ENCODE results near the gene TRNT1.

Gene TRNT1

DNA sequence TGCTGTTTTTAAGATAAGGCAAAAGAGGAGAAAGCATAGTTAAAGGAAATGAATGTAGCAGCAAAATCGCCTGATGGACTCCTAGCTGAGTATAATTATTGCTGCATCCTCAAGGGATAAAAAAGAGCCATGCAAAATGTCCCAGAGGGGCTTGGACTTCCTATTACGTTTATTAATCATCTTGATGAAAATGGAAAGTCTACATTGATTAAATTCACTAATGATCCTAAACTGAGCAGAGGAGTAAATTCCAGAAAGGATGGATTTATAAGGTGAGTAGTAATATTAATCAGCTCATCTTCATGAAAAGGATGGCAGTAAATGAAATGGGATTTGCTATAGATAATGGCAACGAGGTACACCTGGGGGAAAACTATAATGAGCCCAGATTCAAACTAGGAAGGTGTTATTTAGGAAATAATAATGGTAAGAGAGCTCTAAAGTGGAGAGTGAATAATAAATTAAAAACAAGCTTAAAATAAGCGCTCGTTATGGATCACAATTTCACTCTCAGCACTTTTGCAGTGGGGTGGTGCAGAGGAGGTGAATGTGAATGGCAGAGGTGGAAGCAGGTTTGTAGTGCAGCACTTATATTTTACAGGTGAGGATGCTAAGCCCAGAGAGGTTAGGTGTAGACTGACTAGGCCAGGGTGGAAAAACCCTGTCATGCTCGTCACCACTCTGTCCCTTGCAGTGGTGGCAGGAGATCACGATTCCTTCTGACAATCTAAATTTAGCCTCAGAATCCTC is 38.8 kb upstream of the TRNT1 start:
- Histone ChIP-seq H3K4me2 (no peak overlapping the region), H3K4me1 (peaks cover 0 to 9% (median 2%) of the 10 kb centered on the region in 10 experiments; a peak in 2 of 20 replicates), H3K36me3 (no peaks in the 10 kb centered on the region), H3K27ac (no peak overlapping the region), H3K4me3 (no peak overlapping the region), H3K27me3 (no peaks in the 10 kb centered on the region), H3K9ac (no peak overlapping the region), H4K20me1 (no peaks in the 10 kb centered on the region), H3K9me3 (replicated peaks in 1 of 11) (no peaks in the 10 kb centered on the region; a peak in 1 of 22 replicates)
- no peak for TF ChIP-seq Cebpa-rat (IDR thresholded peaks at IDR 0.05)

GRCh38 chr3:3089017-3089416 is 37.7 kb upstream of the TRNT1 start:
- H3K4me3 ChIP-seq: no peak overlapping the region
- no peaks in the 10 kb centered on the region for H3K36me3 ChIP-seq
- H3K27me3 ChIP-seq: no peaks in the 10 kb centered on the region
- no peak overlapping the region; a peak in 1 of 22 replicates for H3K4me2 ChIP-seq
- H4K20me1 ChIP-seq: no peaks in the 10 kb centered on the region
- no peak for TF ChIP-seq Cebpa-rat (IDR thresholded peaks at IDR 0.05)
- no peak overlapping the region for H3K27ac ChIP-seq
- H3K9me3 ChIP-seq (replicated peaks in 1 of 11): no peaks in the 10 kb centered on the region; a peak in 1 of 22 replicates
- peaks cover 0 to 9% (median 2%) of the 10 kb centered on the region in 10 experiments; a peak in 2 of 20 replicates for H3K4me1 ChIP-seq
- no peak overlapping the region for H3K9ac ChIP-seq

GRCh38 chr3:3097958-3098357 is 28.8 kb upstream of the TRNT1 start:
- Histone ChIP-seq H3K9me3 (replicated peaks in 1 of 11) (no peaks in the 10 kb centered on the region), H3K4me1 (no peaks in the 10 kb centered on the region), H3K36me3 (no peaks in the 10 kb centered on the region), H3K27ac (no peak overlapping the region), H3K9ac (no peak overlapping the region), H3K4me2 (no peak overlapping the region), H4K20me1 (no peaks in the 10 kb centered on the region), H3K4me3 (no peak overlapping the region), H3K27me3 (no peaks in the 10 kb centered on the region)
- no peak for TF ChIP-seq Cebpa-rat (IDR thresholded peaks at IDR 0.05)

DNA sequence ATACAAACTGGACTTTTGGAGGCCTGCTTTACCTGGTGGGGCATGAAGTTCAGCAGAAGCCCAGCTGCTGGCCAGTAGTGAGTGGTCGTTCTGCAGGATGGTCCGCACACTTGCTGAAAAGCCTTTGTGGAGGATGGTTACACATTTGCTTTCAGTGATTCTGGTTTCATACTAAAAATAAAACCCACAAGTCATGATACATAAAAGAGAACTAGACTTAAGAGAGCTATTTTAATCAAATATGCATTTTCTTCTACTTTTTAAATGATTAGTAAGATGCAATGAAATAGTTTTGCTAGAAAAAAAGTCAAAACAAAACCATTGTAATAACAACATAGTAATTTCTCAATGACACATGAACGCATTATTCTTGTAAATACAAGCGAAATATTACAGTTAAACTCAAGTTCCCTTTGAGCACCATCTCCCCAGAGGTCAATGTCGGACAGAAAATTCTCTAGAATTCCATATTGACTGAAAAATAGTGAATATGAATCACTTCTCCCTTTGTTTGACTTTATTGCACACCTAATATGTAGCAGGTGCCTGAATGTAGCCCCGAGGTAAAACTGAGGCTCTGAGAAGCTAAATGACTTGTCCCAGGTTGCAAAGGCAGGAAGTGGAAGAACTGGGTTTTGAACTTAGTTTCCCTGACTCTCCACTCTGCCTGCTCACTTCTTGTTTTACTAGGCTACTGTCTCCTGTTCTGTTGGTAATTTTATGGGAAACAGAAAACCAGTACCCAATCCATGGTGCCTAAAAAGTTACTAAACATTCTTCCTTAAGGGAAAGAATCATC is 24.9 kb upstream of the TRNT1 start:
- no peak for TF ChIP-seq Cebpa-rat (IDR thresholded peaks at IDR 0.05)
- Histone ChIP-seq H3K27me3 (no peaks in the 10 kb centered on the region), H3K36me3 (no peaks in the 10 kb centered on the region), H3K9me3 (replicated peaks in 1 of 11) (no peaks in the 10 kb centered on the region), H3K27ac (no peak overlapping the region), H3K4me1 (peaks cover 0 to 11% (median 8%) of the 10 kb centered on the region in 10 experiments; a peak in 12 of 20 replicates), H3K4me3 (no peak overlapping the region), H3K9ac (no peak overlapping the region), H4K20me1 (no peaks in the 10 kb centered on the region), H3K4me2 (no peak overlapping the region)

DNA sequence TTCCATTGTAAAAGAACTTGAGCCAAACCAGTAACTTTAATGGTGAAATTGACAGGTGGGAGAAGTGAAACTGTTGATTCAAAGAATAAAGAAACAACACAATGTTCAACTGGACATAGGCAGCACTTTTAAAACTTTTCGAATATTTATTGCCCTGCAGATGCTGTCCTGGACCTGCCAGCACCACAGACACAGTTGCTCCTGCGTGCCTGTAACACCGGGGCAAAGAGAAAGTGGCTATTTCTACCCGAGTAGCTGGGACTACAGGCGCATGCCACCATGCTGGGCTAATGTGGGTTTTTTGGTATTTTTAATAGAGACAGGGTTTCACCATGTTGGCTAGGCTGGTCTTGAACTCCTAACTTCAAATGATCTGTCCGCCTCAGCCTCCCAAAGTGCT is 24.0 kb upstream of the TRNT1 start:
- TF ChIP-seq Cebpa-rat (IDR thresholded peaks at IDR 0.05): no peak
- Histone ChIP-seq H3K36me3 (no peaks in the 10 kb centered on the region), H3K27ac (no peak overlapping the region), H3K9me3 (replicated peaks in 1 of 11) (no peaks in the 10 kb centered on the region), H3K4me3 (no peak overlapping the region), H3K9ac (no peak overlapping the region), H4K20me1 (no peaks in the 10 kb centered on the region), H3K4me2 (no peak overlapping the region), H3K27me3 (no peaks in the 10 kb centered on the region), H3K4me1 (peaks cover 0 to 11% (median 8%) of the 10 kb centered on the region in 10 experiments; a peak in 12 of 20 replicates)

DNA sequence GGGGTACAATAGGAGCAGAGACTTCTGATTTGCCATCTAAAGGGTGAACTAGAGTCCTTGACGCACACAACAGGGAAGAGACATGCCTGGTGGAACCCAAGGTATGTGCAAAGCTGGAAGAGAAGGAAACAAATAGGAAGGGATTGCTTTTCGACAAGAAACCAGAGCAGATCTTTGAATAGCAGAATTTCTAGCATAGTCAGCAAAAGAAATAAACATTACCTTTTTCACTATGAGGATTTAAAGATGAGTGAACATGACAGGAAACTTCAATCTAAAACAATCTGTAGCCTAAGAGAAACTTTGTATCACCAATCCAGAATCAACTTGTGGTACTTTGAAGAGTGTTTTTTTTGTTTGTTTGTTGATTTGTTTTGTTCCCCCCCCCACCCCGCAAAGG is 21.5 kb upstream of the TRNT1 start:
- H3K9me3 ChIP-seq (replicated peaks in 1 of 11): no peaks in the 10 kb centered on the region
- H3K4me1 ChIP-seq: peaks cover 0 to 11% (median 8%) of the 10 kb centered on the region in 10 experiments; a peak in 12 of 20 replicates
- H3K27me3 ChIP-seq: no peaks in the 10 kb centered on the region
- H3K4me3 ChIP-seq: no peak overlapping the region
- no peak for TF ChIP-seq Cebpa-rat (IDR thresholded peaks at IDR 0.05)
- H4K20me1 ChIP-seq: no peaks in the 10 kb centered on the region
- H3K9ac ChIP-seq: no peak overlapping the region
- H3K36me3 ChIP-seq: no peaks in the 10 kb centered on the region
- 0 out of 22 replicates have a peak overlapping the region, but pooled peaks of 1 of the 11 experiments have one; percentile 27 for H3K27ac ChIP-seq
- peak overlapping the region in 7 of 11 experiments; percentile 10 to 50 (median 42); a peak in 12 of 22 replicates for H3K4me2 ChIP-seq

- Histone ChIP-seq H3K4me3 (no peak overlapping the region), H3K4me1 (peaks cover 0 to 11% (median 8%) of the 10 kb centered on the region in 10 experiments; a peak in 12 of 20 replicates), H3K27me3 (no peaks in the 10 kb centered on the region), H3K27ac (0 out of 22 replicates have a peak overlapping the region, but pooled peaks of 1 of the 11 experiments have one; percentile 27), H3K9me3 (replicated peaks in 1 of 11) (no peaks in the 10 kb centered on the region), H3K36me3 (no peaks in the 10 kb centered on the region), H4K20me1 (no peaks in the 10 kb centered on the region), H3K9ac (no peak overlapping the region), H3K4me2 (peak overlapping the region in 8 of 11 experiments; percentile 2 to 50 (median 42); a peak in 12 of 22 replicates)
- TF ChIP-seq Cebpa-rat (IDR thresholded peaks at IDR 0.05): no peak
Observed at GRCh38 chr3:3105815-3106214, 20.9 kb upstream of the TRNT1 start.

GRCh38 chr3:3107181-3107580 is 19.6 kb upstream of the TRNT1 start:
- H3K9me3 ChIP-seq (replicated peaks in 1 of 11): no peaks in the 10 kb centered on the region
- peaks cover 0 to 11% (median 8%) of the 10 kb centered on the region in 10 experiments; a peak in 12 of 20 replicates for H3K4me1 ChIP-seq
- H3K27me3 ChIP-seq: no peaks in the 10 kb centered on the region
- no peaks in the 10 kb centered on the region for H4K20me1 ChIP-seq
- no peak overlapping the region for H3K4me2 ChIP-seq
- H3K4me3 ChIP-seq: no peak overlapping the region
- TF ChIP-seq Cebpa-rat (IDR thresholded peaks at IDR 0.05): no peak
- H3K36me3 ChIP-seq: no peaks in the 10 kb centered on the region
- H3K9ac ChIP-seq: no peak overlapping the region
- H3K27ac ChIP-seq: no peak overlapping the region

DNA sequence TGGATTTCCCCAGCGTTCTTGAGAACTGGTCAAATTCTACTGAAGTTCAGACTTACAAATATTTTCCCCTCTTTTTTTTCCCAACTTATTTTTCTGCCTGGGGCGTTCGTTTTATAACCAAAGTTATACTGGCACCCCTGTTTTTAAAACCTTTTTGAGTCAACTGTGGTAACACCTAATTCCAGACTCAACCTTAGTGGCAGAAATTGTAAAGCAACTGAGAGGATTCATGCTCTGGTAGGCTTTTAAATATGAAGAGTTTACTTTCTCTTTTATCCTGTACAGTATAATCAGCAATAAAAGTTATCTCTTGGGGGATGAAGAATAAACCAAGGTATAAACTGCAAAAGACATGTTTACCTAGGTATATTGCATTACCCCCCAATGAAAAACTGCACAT is 18.9 kb upstream of the TRNT1 start:
- Histone ChIP-seq H3K9me3 (replicated peaks in 1 of 11) (no peaks in the 10 kb centered on the region), H3K27me3 (no peaks in the 10 kb centered on the region), H3K4me3 (no peak overlapping the region), H3K36me3 (no peaks in the 10 kb centered on the region), H3K27ac (no peak overlapping the region), H3K4me1 (peaks cover 0 to 11% (median 8%) of the 10 kb centered on the region in 10 experiments; a peak in 12 of 20 replicates), H4K20me1 (no peaks in the 10 kb centered on the region), H3K9ac (no peak overlapping the region), H3K4me2 (no peak overlapping the region)
- TF ChIP-seq Cebpa-rat (IDR thresholded peaks at IDR 0.05): no peak

All from BLaER1 treated with 17β-estradiol and CSF1 and Interleukin-3, amounts not matched to agents 10 nM and 100 nM (cell line).